AG04450 (cell line): Measurements from ENCODE around the gene TOX3. TPM values are rescaled to one million over a fixed set of nuclear protein-coding genes. Genes with fewer than 3 reads are reported as not detected.

Source experiments
- CTCF ChIA-PET: fragments of 300-600, 350-600 bp; formaldehyde crosslinking; extraction: SDS; loops from one replicate; lab custom pipeline; 2022; ENCODE audit warnings: antibody characterized with exemption, inconsistent platforms; lab: Charles Lee
- POLR2A ChIA-PET: fragments of 350-600 bp; formaldehyde crosslinking; extraction: SDS; loops from one replicate; lab custom pipeline; 2021; ENCODE audit warnings: antibody characterized with exemption, inconsistent platforms; lab: Yijun Ruan, JAX
- DNase-seq: peaks from one replicate; pipeline ENCODE4 v3.0.0-alpha.2; 2011; ENCODE audit warnings: low read depth, low spot score
- H3K27ac ChIP-seq: one replicate; pipeline ENCODE4 v1.5.1; 2012; ENCODE audit warnings: low read depth, low read length, control low read depth
- H3K27me3 ChIP-seq: one replicate; pipeline ENCODE4 v1.6.0; 2012; ENCODE audit warnings: low read length; ENCODE audit not compliant: control insufficient read depth, insufficient read depth
- H3K4me3 ChIP-seq: 2 replicates; pipeline ENCODE4 v1.5.1; 2011; ENCODE audit warnings: mild to moderate bottlenecking, low read depth, low read length, control low read depth
- H3K9me3 ChIP-seq: 2 replicates; pipeline ENCODE4 v1.5.1; 2012; ENCODE audit warnings: low read length; ENCODE audit not compliant: control insufficient read depth, insufficient read depth
- CTCF ChIP-seq: IDR thresholded peaks from 2 replicates; pipeline ENCODE4 v1.5.1; 2011; ENCODE audit warnings: low read depth, low read length, control low read depth, inconsistent platforms
- polyA plus RNA-seq: library from polyadenylated mRNA; depleted of rRNA; stranded (reverse); fragments of >200 nt; gene quantifications from 2 replicates; pipeline ENCODE4 v1.2.3, GENCODE V29; 2011

The TOX3 gene
- polyA plus RNA-seq, 1 experiment = not detected

- TF ChIP-seq CTCF = 0 out of 2 replicates have a peak, but pooled peaks have one; percentile 8
- DNase-seq = no peak
- Histone ChIP-seq H3K4me3 (no peak overlapping the region), H3K27me3 (peaks cover 26% of the 10 kb centered on the region), H3K9me3 (peaks cover 4% of the 10 kb centered on the region; the same call in 1 of the 2 replicates), H3K27ac (no peak overlapping the region)
- POLR2A ChIA-PET = no interaction called here
- CTCF ChIA-PET = interaction anchor here (0.6 kb wide), 1 partner anchor 562 kb away, joined by 3 read pairs; no protein-coding TSS in a partner anchor
These were observed 2.2 kb upstream of the TOX3 start for GRCh38 chr16:52549011-52549692.

GRCh38 chr16:52548261-52549010 is 1.5 kb upstream of the TOX3 start:
- Histone ChIP-seq H3K9me3 (peaks cover 4% of the 10 kb centered on the region; the same call in 1 of the 2 replicates), H3K4me3 (no peak overlapping the region), H3K27ac (no peak overlapping the region), H3K27me3 (peaks cover 26% of the 10 kb centered on the region)
- DNase-seq = no peak
- POLR2A ChIA-PET = no interaction called here
- TF ChIP-seq CTCF = no peak
- CTCF ChIA-PET = interaction anchor here (1.5 kb wide), 1 partner anchor 364 kb away, joined by 4 read pairs; no protein-coding TSS in a partner anchor

- Histone ChIP-seq H3K27ac (no peak overlapping the region), H3K4me3 (no peak overlapping the region), H3K9me3 (peaks cover 4% of the 10 kb centered on the region; the same call in 1 of the 2 replicates), H3K27me3 (peaks cover 26% of the 10 kb centered on the region)
- no peak for TF ChIP-seq CTCF
- ChIA-PET POLR2A (no interaction called here), CTCF (interaction anchor here (1.5 kb wide), 1 partner anchor 365 kb away, joined by 4 read pairs; no protein-coding TSS in a partner anchor)
- DNase-seq = no peak
These were observed 882 bp upstream of the TOX3 start for GRCh38 chr16:52547834-52548215.

GRCh38 chr16:52546291-52547003 is 496 bp downstream of the TOX3 start:
- H3K27me3 ChIP-seq = peaks cover 26% of the 10 kb centered on the region
- no peak overlapping the region for H3K27ac ChIP-seq
- peaks cover 4% of the 10 kb centered on the region; the same call in 1 of the 2 replicates for H3K9me3 ChIP-seq
- H3K4me3 ChIP-seq = no peak overlapping the region
- ChIA-PET POLR2A (no interaction called here), CTCF (interaction anchor here (1.5 kb wide), 1 partner anchor 366 kb away, joined by 4 read pairs; no protein-coding TSS in a partner anchor)
- no peak for DNase-seq
- no peak for TF ChIP-seq CTCF
